ENCODE measurements around the gene RASGRP2. TPM values are rescaled to one million over a fixed set of nuclear protein-coding genes. Genes with fewer than 3 reads are reported as not detected.
A peak's percentile ranks its signal among the peaks of the same experiment; 100 is the strongest.

RASGRP2 gene
- total RNA-seq, 1 experiment from 2014 or later = 4.0 TPM

DNA sequence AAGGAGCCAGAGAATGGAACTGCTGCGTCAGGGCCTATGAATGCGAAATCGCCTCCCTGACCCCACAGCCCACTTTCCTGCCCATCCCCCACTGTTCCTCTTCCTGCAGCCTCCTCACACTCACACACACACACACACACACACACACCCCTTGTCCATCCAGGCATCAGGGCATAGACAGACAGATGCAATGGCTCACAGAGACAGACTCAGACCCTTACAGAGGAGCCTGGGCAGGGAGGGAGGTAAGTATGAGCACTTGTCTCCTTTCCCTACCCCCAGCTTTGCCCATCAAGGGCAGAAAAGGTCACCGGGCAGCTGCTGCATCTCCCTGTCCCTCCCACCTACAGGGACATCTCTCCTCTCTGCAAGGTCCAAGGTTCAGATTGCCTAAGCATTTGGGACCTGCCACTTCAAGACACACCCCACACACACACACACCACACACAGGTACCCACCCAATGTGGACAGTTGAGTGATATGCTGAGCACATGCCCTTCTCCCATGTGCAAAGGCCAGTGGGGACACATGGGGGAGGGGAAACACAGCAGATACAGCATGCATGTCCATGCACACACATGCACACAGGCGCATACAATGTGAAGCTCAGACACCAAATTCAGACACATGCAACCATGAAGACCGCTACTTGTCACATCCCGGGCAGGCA is 18.9 kb downstream of the RASGRP2 start:
- Mint-ChIP-seq H3K4me1 (ENCODE audit: low read depth, unreplicated experiment) (peaks cover 12% of the 10 kb centered on the region), H3K27me3 (ENCODE audit: insufficient read depth, unreplicated experiment) (peaks cover 15% of the 10 kb centered on the region), H3K36me3 (ENCODE audit: insufficient read depth, unreplicated experiment) (no peaks in the 10 kb centered on the region), H3K27ac (ENCODE audit: unreplicated experiment) (no peak overlapping the region), H3K9me3 (ENCODE audit: unreplicated experiment) (no peaks in the 10 kb centered on the region), H3K4me3 (ENCODE audit: unreplicated experiment) (peak overlapping the region; percentile 17)
- H3K9me3 ChIP-seq = no peaks in the 10 kb centered on the region
- H3K4me1 ChIP-seq = peaks cover 24% of the 10 kb centered on the region
- no peak overlapping the region for H3K4me3 ChIP-seq (ENCODE audit: low read depth, low read length)
- ChIA-PET CTCF (interaction anchor here (1.3 to 1.4 kb wide), 2 partner anchors 9 to 21 kb away, joined by 3 to 7 read pairs; no protein-coding TSS in a partner anchor), POLR2A (no interaction called here)
- BruUV-seq (replicated peaks) = no TSS peak
- TF ChIP-seq CTCF (IDR thresholded peaks at IDR 0.05; ENCODE audit: insufficient read depth in 1 of 2, low read depth in 1 of 2, low read length in 1 of 2, severe bottlenecking in 1 of 2, unreplicated experiment in 1 of 2) = no peak
- intact Hi-C loops (cut with micrococcal nuclease; ENCODE audit: unreplicated experiment) = no loop called here
- peaks cover 5% of the 10 kb centered on the region; the same call in 1 of the 2 replicates for H3K27me3 ChIP-seq (replicated peaks; ENCODE audit: control insufficient read depth, insufficient read depth, low read length)
- peak; percentile 61 to 76 for DNase-seq
- no peaks in the 10 kb centered on the region for H3K36me3 ChIP-seq (ENCODE audit: control insufficient read depth, insufficient read depth, low read length)

DNA sequence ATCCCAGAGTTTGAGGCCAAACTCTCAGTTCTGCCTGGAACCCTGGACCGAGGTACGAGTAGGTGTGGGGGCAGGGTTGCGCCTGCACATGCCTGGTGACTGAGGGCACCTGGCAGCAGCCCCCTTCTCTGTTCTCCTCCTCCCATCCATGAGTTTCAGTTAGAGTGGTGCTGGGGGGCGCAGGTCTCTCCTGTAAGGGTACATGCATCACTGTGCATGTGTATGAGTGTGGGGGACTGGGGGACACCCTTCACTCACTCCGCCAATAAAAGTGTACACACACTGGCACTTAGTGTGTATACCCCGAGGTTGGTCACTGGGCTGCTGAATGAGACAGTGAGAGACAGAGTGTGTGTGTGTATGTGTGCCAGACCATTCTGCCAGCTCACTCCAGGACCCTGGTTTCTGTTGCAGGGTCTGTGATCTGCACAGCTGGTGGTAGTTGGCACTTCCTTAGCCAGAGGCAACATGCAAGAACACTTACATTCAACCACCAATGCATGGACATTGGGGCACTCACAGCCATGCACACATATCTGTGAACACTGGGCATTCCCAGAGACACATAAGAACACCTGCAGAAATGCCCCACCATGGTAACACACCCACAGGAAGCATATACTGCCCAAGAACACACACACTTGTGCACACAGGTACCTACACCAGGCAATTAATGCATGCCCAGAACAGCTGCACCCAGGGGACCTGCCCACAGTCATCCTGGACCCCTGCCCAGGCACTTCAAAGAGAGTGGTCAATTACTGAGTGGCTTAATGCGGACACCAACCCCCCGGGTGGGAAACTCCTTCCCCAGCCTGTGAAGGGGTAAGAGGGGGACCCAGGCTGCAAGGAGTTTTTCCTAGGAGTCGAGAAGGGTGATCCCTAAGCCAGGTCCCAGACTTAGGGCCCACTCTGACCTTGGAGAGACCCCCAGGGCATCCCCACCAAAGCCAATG is 19.8 kb downstream of the RASGRP2 start:
- H3K27me3 ChIP-seq (replicated peaks; ENCODE audit: control insufficient read depth, insufficient read depth, low read length) = peaks cover 5% of the 10 kb centered on the region; the same call in 1 of the 2 replicates
- BruUV-seq (replicated peaks) = no TSS peak
- intact Hi-C loops (cut with micrococcal nuclease; ENCODE audit: unreplicated experiment) = loop anchor here (1.0 kb wide), 1 partner anchor 36 kb away; no protein-coding TSS in a partner anchor
- Mint-ChIP-seq H3K36me3 (ENCODE audit: insufficient read depth, unreplicated experiment) (no peaks in the 10 kb centered on the region), H3K9me3 (ENCODE audit: unreplicated experiment) (no peaks in the 10 kb centered on the region), H3K27ac (ENCODE audit: unreplicated experiment) (no peak overlapping the region), H3K4me3 (ENCODE audit: unreplicated experiment) (no peak overlapping the region), H3K4me1 (ENCODE audit: low read depth, unreplicated experiment) (peaks cover 12% of the 10 kb centered on the region), H3K27me3 (ENCODE audit: insufficient read depth, unreplicated experiment) (peaks cover 15% of the 10 kb centered on the region)
- no peak for TF ChIP-seq CTCF (IDR thresholded peaks at IDR 0.05; ENCODE audit: insufficient read depth in 1 of 2, low read depth in 1 of 2, low read length in 1 of 2, severe bottlenecking in 1 of 2, unreplicated experiment in 1 of 2)
- POLR2A ChIA-PET = no interaction called here
- CTCF ChIA-PET = interaction anchor here (1.4 kb wide), 1 partner anchor 9 kb away, joined by 3 read pairs; no protein-coding TSS in a partner anchor
- no peaks in the 10 kb centered on the region for H3K36me3 ChIP-seq (ENCODE audit: control insufficient read depth, insufficient read depth, low read length)
- H3K4me3 ChIP-seq (ENCODE audit: low read depth, low read length) = no peak overlapping the region
- peaks cover 24% of the 10 kb centered on the region for H3K4me1 ChIP-seq
- no peak for DNase-seq
- H3K9me3 ChIP-seq = no peaks in the 10 kb centered on the region
